A673 (cell line): ENCODE measurements around the gene C17orf67.

Experiments
- EZH2 ChIP-seq: fragments of 200-600 bp; sonication (generic); IDR thresholded peaks from 2 replicates; pipeline ENCODE4 v1.6.1; 2017; ENCODE audit warnings: borderline replicate concordance, low read depth, mild to moderate bottlenecking, mixed read lengths, antibody characterized with exemption, low read length; ENCODE audit not compliant: poor library complexity, severe bottlenecking
- TF ChIP-seq, protein P1 (sequence below): fragments of 300-800, 200-600 bp; sonication (generic); conservative IDR thresholded peaks from 2 replicates; pipeline ENCODE4 v1.5.1; 2017; ENCODE audit warnings: low read depth, mild to moderate bottlenecking, antibody characterized with exemption, low read length, moderate library complexity, mixed read lengths

DNA sequence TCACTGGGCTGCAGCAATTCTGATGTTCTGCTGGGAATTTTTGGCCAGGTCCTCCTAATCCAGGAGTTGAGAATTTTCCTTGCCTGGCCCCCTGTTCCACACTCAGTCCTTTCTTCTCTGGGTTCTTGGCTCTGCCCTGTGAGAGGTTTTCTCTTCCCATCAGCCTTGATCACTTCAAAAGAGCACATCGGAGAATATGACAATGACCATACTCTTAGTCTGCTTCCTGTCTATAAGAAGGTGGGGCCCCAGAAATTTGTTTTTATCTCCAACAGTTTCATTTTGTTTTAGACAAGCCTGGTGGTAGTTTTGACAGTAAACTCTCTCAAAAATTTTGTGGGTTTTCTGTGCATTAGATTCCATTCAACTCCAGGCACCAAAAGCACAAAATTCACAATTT is 70.7 kb downstream of the C17orf67 start:
- TF ChIP-seq, protein P1, sequence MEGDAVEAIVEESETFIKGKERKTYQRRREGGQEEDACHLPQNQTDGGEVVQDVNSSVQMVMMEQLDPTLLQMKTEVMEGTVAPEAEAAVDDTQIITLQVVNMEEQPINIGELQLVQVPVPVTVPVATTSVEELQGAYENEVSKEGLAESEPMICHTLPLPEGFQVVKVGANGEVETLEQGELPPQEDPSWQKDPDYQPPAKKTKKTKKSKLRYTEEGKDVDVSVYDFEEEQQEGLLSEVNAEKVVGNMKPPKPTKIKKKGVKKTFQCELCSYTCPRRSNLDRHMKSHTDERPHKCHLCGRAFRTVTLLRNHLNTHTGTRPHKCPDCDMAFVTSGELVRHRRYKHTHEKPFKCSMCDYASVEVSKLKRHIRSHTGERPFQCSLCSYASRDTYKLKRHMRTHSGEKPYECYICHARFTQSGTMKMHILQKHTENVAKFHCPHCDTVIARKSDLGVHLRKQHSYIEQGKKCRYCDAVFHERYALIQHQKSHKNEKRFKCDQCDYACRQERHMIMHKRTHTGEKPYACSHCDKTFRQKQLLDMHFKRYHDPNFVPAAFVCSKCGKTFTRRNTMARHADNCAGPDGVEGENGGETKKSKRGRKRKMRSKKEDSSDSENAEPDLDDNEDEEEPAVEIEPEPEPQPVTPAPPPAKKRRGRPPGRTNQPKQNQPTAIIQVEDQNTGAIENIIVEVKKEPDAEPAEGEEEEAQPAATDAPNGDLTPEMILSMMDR = no peak
- TF ChIP-seq EZH2 = no peak
